H1 (cell line): Measurements from ENCODE around the gene PLS3. TPM values are rescaled to one million over a fixed set of nuclear protein-coding genes. Genes with fewer than 3 reads are reported as not detected.

ENCODE experiments used
- CTCF ChIA-PET: fragments of 300-600 bp; sonication (Branson Sonifier 250); formaldehyde crosslinking; loops from one replicate; lab custom pipeline; 2021; ENCODE audit not compliant: partially characterized antibody; lab: Charles Lee
- POLR2A ChIA-PET: fragments of 300-600 bp; sonication (Branson Sonifier 250); formaldehyde crosslinking; loops from one replicate; lab custom pipeline; 2021; ENCODE audit warnings: inconsistent platforms; ENCODE audit not compliant: partially characterized antibody; lab: Charles Lee
- DNase-seq, 2 experiments: peaks; one replicate each; pipeline versions ENCODE4 v3.0.0 to v3.0.0-alpha.2; 2010 to 2022; ENCODE audit warnings: low spot score in 2 of 2, low read depth in 1 of 2, mixed read lengths in 1 of 2
- FAIRE-seq: peaks from 2 replicates; lab custom pipeline; 2011; peaks lifted over from hg19 to GRCh38; lab: Jason Lieb, UNC
- H2AFZ ChIP-seq: 2 replicates; pipeline ENCODE4 v1.8.1; 2012; ENCODE audit warnings: low read length, inconsistent platforms
- H2AK5ac ChIP-seq: 2 replicates; pipeline ENCODE4 v1.6.1; 2013; ENCODE audit warnings: low read depth, low read length
- H2BK120ac ChIP-seq: replicated peaks from 2 replicates; pipeline ENCODE3; 2013; ENCODE audit warnings: low read depth, low read length, inconsistent platforms
- H2BK12ac ChIP-seq: 2 replicates; pipeline ENCODE4 v1.6.1; 2013; ENCODE audit warnings: low read depth, low read length
- H2BK15ac ChIP-seq: 2 replicates; pipeline ENCODE4 v1.6.1; 2013; ENCODE audit warnings: low read length
- H2BK20ac ChIP-seq: 2 replicates; pipeline ENCODE4 v1.6.1; 2013; ENCODE audit warnings: low read length
- H2BK5ac ChIP-seq: 2 replicates; pipeline ENCODE4 v1.6.1; 2013; ENCODE audit warnings: low read depth, low read length
- H3K14ac ChIP-seq: 2 replicates; pipeline ENCODE4 v1.6.1; 2013; ENCODE audit warnings: inconsistent platforms; ENCODE audit not compliant: insufficient read length
- H3K18ac ChIP-seq: 2 replicates; pipeline ENCODE4 v1.6.1; 2013; ENCODE audit warnings: low read length; ENCODE audit errors: extremely low read depth
- H3K23ac ChIP-seq: 2 replicates; pipeline ENCODE4 v1.6.1; 2013; ENCODE audit warnings: inconsistent platforms; ENCODE audit not compliant: insufficient read length
- H3K23me2 ChIP-seq: 2 replicates; pipeline ENCODE4 v1.6.1; 2013; ENCODE audit warnings: low read depth, low read length
- H3K27ac ChIP-seq: 2 replicates; pipeline ENCODE4 v1.6.1; 2011; ENCODE audit warnings: low read depth, low read length, inconsistent platforms
- H3K27me3 ChIP-seq, 4 experiments: replicated peaks in 1 of 4; 1 replicate in 1 of 4; 2 replicates in 3 of 4; pipeline versions ENCODE4 v1.6.1 to v1.8.1; 2011 to 2013; ENCODE audit warnings: low read length in 3 of 4, mild to moderate bottlenecking in 3 of 4, inconsistent platforms in 2 of 4, mixed read lengths in 2 of 4, moderate library complexity in 1 of 4; ENCODE audit not compliant: control insufficient read depth in 3 of 4, insufficient read depth in 3 of 4; ENCODE audit errors: extremely low read depth in 1 of 4
- H3K36me3 ChIP-seq, 4 experiments: 2 replicates each; pipeline versions ENCODE4 v1.6.1 to v1.8.1; 2011 to 2013; ENCODE audit warnings: mild to moderate bottlenecking in 4 of 4, low read length in 3 of 4, moderate library complexity in 2 of 4, control low read depth in 1 of 4, inconsistent platforms in 1 of 4; ENCODE audit not compliant: insufficient read depth in 4 of 4, control insufficient read depth in 2 of 4
- H3K4ac ChIP-seq: replicated peaks from 2 replicates; pipeline ENCODE3; 2013; ENCODE audit warnings: low read length, low read depth, mixed read lengths, inconsistent platforms; ENCODE audit not compliant: insufficient read length
- H3K4me1 ChIP-seq, 4 experiments: replicated peaks in 1 of 4; 1 replicate in 1 of 4; 2 replicates in 3 of 4; pipeline versions ENCODE4 v1.6.1 to v1.8.1; 2011 to 2013; ENCODE audit warnings: low read length in 3 of 4, inconsistent platforms in 2 of 4, mixed read lengths in 1 of 4; ENCODE audit not compliant: insufficient read depth in 4 of 4, control insufficient read depth in 3 of 4
- H3K4me2 ChIP-seq, 2 experiments: 2 replicates each; pipeline versions ENCODE4 v1.6.1 to v1.8.1; 2011 to 2013; ENCODE audit warnings: low read depth in 2 of 2, low read length in 2 of 2, control low read depth in 1 of 2, inconsistent platforms in 1 of 2, mild to moderate bottlenecking in 1 of 2; ENCODE audit not compliant: insufficient read depth in 1 of 2
- H3K4me3 ChIP-seq, 4 experiments: fragments of 200-600, 300-600 bp in 1 of 4; sonication (generic), shearing (Covaris generic), sonication (Bioruptor Twin) in 1 of 4; 2 replicates each; pipeline versions ENCODE4 v1.5.1 to v1.8.1; 2011 to 2016; ENCODE audit warnings: low read length in 4 of 4, low read depth in 3 of 4, control low read depth in 2 of 4, inconsistent platforms in 2 of 4, mild to moderate bottlenecking in 2 of 4, mixed read lengths in 1 of 4, moderate library complexity in 1 of 4; ENCODE audit not compliant: insufficient read depth in 2 of 4; ENCODE audit errors: extremely low read depth in 1 of 4
- H3K56ac ChIP-seq: replicated peaks from 2 replicates; pipeline ENCODE3; 2013; ENCODE audit warnings: low read depth, mild to moderate bottlenecking, mixed read lengths, low read length, inconsistent platforms; ENCODE audit not compliant: insufficient read length
- H3K79me1 ChIP-seq: 2 replicates; pipeline ENCODE4 v1.6.1; 2013; ENCODE audit warnings: low read depth, low read length, control low read depth
- H3K79me2 ChIP-seq, 2 experiments: 2 replicates each; pipeline versions ENCODE4 v1.6.1 to v1.8.1; 2012 to 2013; ENCODE audit warnings: low read length in 2 of 2, mild to moderate bottlenecking in 2 of 2, inconsistent platforms in 1 of 2; ENCODE audit not compliant: insufficient read depth in 2 of 2, control insufficient read depth in 1 of 2
- H3K9ac ChIP-seq, 4 experiments: replicated peaks in 1 of 4; 1 replicate in 1 of 4; 2 replicates in 3 of 4; pipeline versions ENCODE4 v1.6.1 to v1.8.1; 2011 to 2013; ENCODE audit warnings: low read depth in 3 of 4, low read length in 3 of 4, control low read depth in 2 of 4, mild to moderate bottlenecking in 2 of 4, moderate library complexity in 2 of 4, inconsistent platforms in 1 of 4; ENCODE audit errors: extremely low read depth in 1 of 4
- H3K9me3 ChIP-seq, 2 experiments: 2 replicates each; pipeline versions ENCODE4 v1.6.1 to v1.8.1; 2012 to 2013; ENCODE audit warnings: mild to moderate bottlenecking in 2 of 2, moderate library complexity in 2 of 2, control low read depth in 1 of 2, inconsistent platforms in 1 of 2, low read depth in 1 of 2, low read length in 1 of 2, mixed read lengths in 1 of 2; ENCODE audit not compliant: insufficient read depth in 2 of 2
- H4K20me1 ChIP-seq, 2 experiments: replicated peaks in 1 of 2; 2 replicates each; pipeline versions ENCODE3 to v1.8.1; 2011 to 2013; ENCODE audit warnings: inconsistent platforms in 2 of 2, low read length in 2 of 2, mild to moderate bottlenecking in 1 of 2; ENCODE audit not compliant: insufficient read depth in 2 of 2, control insufficient read depth in 1 of 2
- H4K5ac ChIP-seq: 2 replicates; pipeline ENCODE4 v1.6.1; 2013; ENCODE audit warnings: low read length, low read depth, mixed read lengths, inconsistent platforms; ENCODE audit not compliant: insufficient read length
- H4K8ac ChIP-seq: 2 replicates; pipeline ENCODE4 v1.8.0; 2013; ENCODE audit warnings: mild to moderate bottlenecking, moderate library complexity, low read length, inconsistent platforms; ENCODE audit not compliant: insufficient read depth; ENCODE audit errors: extremely low read depth
- H4K91ac ChIP-seq: replicated peaks from 2 replicates; pipeline ENCODE3; 2013; ENCODE audit warnings: low read length, mixed read lengths, inconsistent platforms; ENCODE audit not compliant: insufficient read length
- ASH2L ChIP-seq: fragments of 200-600, 300-600 bp; sonication (generic); IDR thresholded peaks from one replicate; pipeline ENCODE4 v1.7.1; 2017; ENCODE audit warnings: low read length
- CEBPB ChIP-seq: IDR thresholded peaks from 2 replicates; pipeline ENCODE4 v1.6.1; 2012; ENCODE audit warnings: low read depth, low read length
- CHD1 ChIP-seq: IDR thresholded peaks from 2 replicates; pipeline ENCODE4 v1.6.1; 2012; ENCODE audit warnings: low read depth, low read length, improper control_type of control experiment
- CREB1 ChIP-seq: IDR thresholded peaks from 2 replicates; pipeline ENCODE4 v1.6.1; 2012; ENCODE audit warnings: inconsistent platforms
- CTBP2 ChIP-seq: IDR thresholded peaks from 2 replicates; pipeline ENCODE4 v1.7.0; 2011; ENCODE audit warnings: borderline replicate concordance, mild to moderate bottlenecking, moderate library complexity, mixed read lengths, low read length; ENCODE audit not compliant: insufficient read depth, insufficient read length
- FOSL1 ChIP-seq: IDR thresholded peaks from 2 replicates; pipeline ENCODE4 v1.6.1; 2011; ENCODE audit warnings: mild to moderate bottlenecking, low read depth, low read length, moderate library complexity; ENCODE audit not compliant: insufficient read depth
- KDM5A ChIP-seq: fragments of 200-600 bp; IDR thresholded peaks from 2 replicates; pipeline ENCODE4 v1.7.1; 2012; ENCODE audit warnings: mild to moderate bottlenecking, low read length, inconsistent platforms, mixed read lengths
- NRF1 ChIP-seq: IDR thresholded peaks from 2 replicates; pipeline ENCODE4 v1.6.1; 2011; ENCODE audit warnings: mild to moderate bottlenecking, low read depth, low read length, improper control_type of control experiment
- RAD21 ChIP-seq, 2 experiments: IDR thresholded peaks in 1 of 2; conservative IDR thresholded peaks in 1 of 2; 2 replicates each; pipeline ENCODE4 v1.6.1; 2011; ENCODE audit warnings: low read depth in 2 of 2, low read length in 2 of 2, improper control_type of control experiment in 1 of 2, inconsistent platforms in 1 of 2, mild to moderate bottlenecking in 1 of 2, moderate library complexity in 1 of 2
- WGBS, 2 experiments: shearing (Covaris generic) in 1 of 2; methylation state at CpG; one replicate each; pipeline versions ENCODE4 v1.1.6 to v1.1.7; 2013 to 2015; ENCODE audit warnings: low lambda C conversion rate in 2 of 2, mixed read lengths in 2 of 2, inconsistent platforms in 1 of 2, low coverage in 1 of 2, missing lambda C conversion rate in 1 of 2; ENCODE audit not compliant: insufficient replicate concordance in 2 of 2, insufficient coverage in 1 of 2, insufficient read length in 1 of 2; ENCODE audit errors: extremely low coverage in 1 of 2, missing lambda C conversion rate in 1 of 2; 5-methylcytosine and 5-hydroxymethylcytosine counted together
- polyA plus RNA-seq, 7 experiments: library from polyadenylated mRNA; depleted of rRNA in 3 of 7; stranded (reverse) in 5 of 7; unstranded in 2 of 7; fragments of >200 nt in 5 of 7; fragments of 200-250 nt in 2 of 7; gene quantifications; 1 replicate in 5 of 7; 2 replicates in 1 of 7; 4 replicates in 1 of 7; pipeline versions ENCODE4 v1.2.1 to v1.2.3, GENCODE V29; 2011 to 2013; ENCODE audit warnings: missing spikeins in 2 of 7, mixed read lengths in 2 of 7
- total RNA-seq: library from RNA; stranded (reverse); fragmentation: NEBNext Ultra II Directional; extraction: Animal tissue kit (Norgen Biotek cat#: 25700); gene quantifications from 2 replicates; pipeline ENCODE4 v1.2.1, GENCODE V29; 2021
- TF ChIP-seq, protein P1 (sequence below): IDR thresholded peaks from 2 replicates; pipeline ENCODE4 v1.6.1; 2011; ENCODE audit warnings: low read depth, mild to moderate bottlenecking, low read length; ENCODE audit not compliant: insufficient read depth
- TF ChIP-seq, protein P2 (sequence below): IDR thresholded peaks from 2 replicates; pipeline ENCODE4 v1.6.1; 2012; ENCODE audit warnings: inconsistent platforms

Gene PLS3
- total and polyA plus RNA-seq, 2 of the 8 experiments (the other 6 are each of a cell fraction or from before 2014, with no cell fraction given): 107 to 185 TPM

GRCh38 chrX:115533485-115533884 lies 27.5 kb upstream of the PLS3 start:
- H4K91ac ChIP-seq: no peak overlapping the region
- FAIRE-seq: peak; percentile 62
- 68% methylated on average over 1 of the region's 1 CpG; no CpG with 5 or more reads in 1 of the 2 experiments for WGBS, 2 experiments
- H2AFZ ChIP-seq: no peak overlapping the region
- H3K23me2 ChIP-seq: no peaks in the 10 kb centered on the region
- no peaks in the 10 kb centered on the region for H4K20me1 ChIP-seq
- ChIA-PET POLR2A (no interaction called here), CTCF (interaction anchor here (0.8 to 1.0 kb wide), 2 partner anchors 14 to 93 kb away, joined by 3 read pairs; no protein-coding TSS in a partner anchor)
- H2BK12ac ChIP-seq: no peak overlapping the region
- H3K18ac ChIP-seq: no peak overlapping the region
- H3K27me3 ChIP-seq: no peaks in the 10 kb centered on the region
- no peak overlapping the region for H3K23ac ChIP-seq
- no peak overlapping the region for H3K14ac ChIP-seq
- no peak overlapping the region for H2BK15ac ChIP-seq
- H2AK5ac ChIP-seq: no peak overlapping the region
- no peak overlapping the region for H2BK5ac ChIP-seq
- H3K56ac ChIP-seq: no peak overlapping the region
- H3K4me2 ChIP-seq: no peak overlapping the region
- DNase-seq: no peak
- H2BK20ac ChIP-seq: no peak overlapping the region
- H3K4ac ChIP-seq: no peak overlapping the region
- no peak overlapping the region for H4K5ac ChIP-seq
- H3K4me1 ChIP-seq: peaks cover 0 to 4% (median 0%) of the 10 kb centered on the region in 4 experiments; a peak in 2 of 7 replicates
- no peaks in the 10 kb centered on the region for H3K9me3 ChIP-seq
- H3K4me3 ChIP-seq: no peak overlapping the region
- H3K79me1 ChIP-seq: no peaks in the 10 kb centered on the region
- H2BK120ac ChIP-seq: no peak overlapping the region
- H4K8ac ChIP-seq: no peak overlapping the region
- no peak overlapping the region for H3K9ac ChIP-seq
- no peaks in the 10 kb centered on the region for H3K79me2 ChIP-seq
- H3K36me3 ChIP-seq: no peaks in the 10 kb centered on the region
- no peak overlapping the region for H3K27ac ChIP-seq
- TF ChIP-seq CTBP2: no peak
- no peak for TF ChIP-seq CEBPB
- TF ChIP-seq NRF1: no peak
- TF ChIP-seq, protein P1, sequence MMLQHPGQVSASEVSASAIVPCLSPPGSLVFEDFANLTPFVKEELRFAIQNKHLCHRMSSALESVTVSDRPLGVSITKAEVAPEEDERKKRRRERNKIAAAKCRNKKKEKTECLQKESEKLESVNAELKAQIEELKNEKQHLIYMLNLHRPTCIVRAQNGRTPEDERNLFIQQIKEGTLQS: no peak
- no peak for TF ChIP-seq RAD21 (IDR thresholded peaks at IDR 0.05 in 1 of 2, conservative IDR thresholded peaks at IDR 0.05 in 1 of 2; ENCODE audit: low read depth in 2 of 2, low read length in 2 of 2)
- no peak for TF ChIP-seq ASH2L
- no peak for TF ChIP-seq CHD1
- no peak for TF ChIP-seq CREB1
- no peak for TF ChIP-seq KDM5A
- TF ChIP-seq, protein P2, sequence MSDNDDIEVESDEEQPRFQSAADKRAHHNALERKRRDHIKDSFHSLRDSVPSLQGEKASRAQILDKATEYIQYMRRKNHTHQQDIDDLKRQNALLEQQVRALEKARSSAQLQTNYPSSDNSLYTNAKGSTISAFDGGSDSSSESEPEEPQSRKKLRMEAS: no peak
- no peak for TF ChIP-seq FOSL1
